Panc1 (cell line): ENCODE measurements around the gene CDH5. TPM values are rescaled to one million over a fixed set of nuclear protein-coding genes. Genes with fewer than 3 reads are reported as not detected.

Experiments used
- ATAC-seq: fragments of 200-7000 bp; cut with Tn5 transposase; 2 replicates; pipeline ENCODE4 v1.9.1; 2020; ENCODE audit warnings: mild to moderate bottlenecking, moderate library complexity
- BruUV-seq: library from RNA; stranded (reverse); fragments of 400-500 nt; replicated peaks from 2 replicates; lab custom pipeline; 2021; lab: Mats Ljungman, UMichigan
- CTCF ChIA-PET: fragments of 300-600 bp; sonication (Branson Sonifier 250); formaldehyde crosslinking; loops from one replicate; lab custom pipeline; 2022; ENCODE audit warnings: antibody characterized with exemption; lab: Charles Lee
- POLR2A ChIA-PET: fragments of 300-600 bp; sonication (Branson Sonifier 250); formaldehyde crosslinking; loops from one replicate; lab custom pipeline; 2022; ENCODE audit warnings: antibody characterized with exemption; lab: Charles Lee
- DNase-seq: peaks from one replicate; pipeline ENCODE4 v3.0.0-alpha.2; 2010; ENCODE audit warnings: low read depth, low spot score
- H3K27ac ChIP-seq: 2 replicates; pipeline ENCODE4 v1.5.1; 2011; ENCODE audit warnings: mild to moderate bottlenecking, low read length, inconsistent platforms
- H3K27me3 ChIP-seq: fragments of 200-500 bp; sonication (Bioruptor generic); 2 replicates; pipeline ENCODE4 v1.6.0; 2014; ENCODE audit warnings: low read length, inconsistent platforms; ENCODE audit not compliant: control insufficient read depth, insufficient read depth
- H3K36me3 ChIP-seq: fragments of 200-500 bp; sonication (Bioruptor generic); 2 replicates; pipeline ENCODE4 v1.5.1; 2014; ENCODE audit warnings: inconsistent platforms, mild to moderate bottlenecking, low read length, moderate library complexity; ENCODE audit not compliant: control insufficient read depth, insufficient read depth
- H3K4me1 ChIP-seq: 2 replicates; pipeline ENCODE4 v1.5.1; 2011; ENCODE audit warnings: inconsistent platforms, mild to moderate bottlenecking, low read length, moderate library complexity; ENCODE audit not compliant: control insufficient read depth, insufficient read depth
- H3K4me3 ChIP-seq, 2 experiments: 2 replicates each; pipeline ENCODE4 v1.5.1; 2011 to 2012; ENCODE audit warnings: low read depth in 2 of 2, low read length in 2 of 2, mild to moderate bottlenecking in 2 of 2, inconsistent platforms in 1 of 2, moderate library complexity in 1 of 2
- H3K9me3 ChIP-seq: fragments of 200-500 bp; sonication (Bioruptor generic); 2 replicates; pipeline ENCODE4 v1.5.1; 2014; ENCODE audit warnings: low read depth, mild to moderate bottlenecking, inconsistent platforms, low read length, moderate library complexity; ENCODE audit not compliant: control insufficient read depth, insufficient read depth
- CTCF ChIP-seq: fragments of 450-650 bp; IDR thresholded peaks from 2 replicates; pipeline ENCODE4 v1.5.1; 2017; ENCODE audit warnings: mild to moderate bottlenecking
- POLR2AphosphoS5 ChIP-seq: IDR thresholded peaks from 2 replicates; pipeline ENCODE4 v1.6.1; 2012; ENCODE audit warnings: mild to moderate bottlenecking, low read depth, low read length, moderate library complexity
- REST ChIP-seq, 2 experiments: IDR thresholded peaks; 2 replicates each; pipeline ENCODE4 v1.6.1; 2011 to 2012; ENCODE audit warnings: low read depth in 2 of 2, control low read depth in 1 of 2, low read length in 1 of 2, mild to moderate bottlenecking in 1 of 2, moderate library complexity in 1 of 2; ENCODE audit not compliant: insufficient read depth in 1 of 2
- SIN3A ChIP-seq: IDR thresholded peaks from 2 replicates; pipeline ENCODE4 v1.6.1; 2012; ENCODE audit warnings: low read depth, mild to moderate bottlenecking, low read length, moderate library complexity, borderline replicate concordance; ENCODE audit not compliant: insufficient read depth
- TCF7L2 ChIP-seq: IDR thresholded peaks from 2 replicates; pipeline ENCODE4 v1.6.1; 2011; ENCODE audit warnings: mild to moderate bottlenecking, low read depth, low read length, inconsistent platforms
- in situ Hi-C: cut with HindIII; loops from 2 replicates; pipeline ENCODE4 v1.10.0; 2016; ENCODE audit warnings: low sequenced_read_pairs, low pct_unique_long_range_greater_than_20kb
- intact Hi-C: fragments of 100-400 bp; cut with micrococcal nuclease; formaldehyde crosslinking; loops from one replicate; pipeline ENCODE4 v1.10.0; 2022; ENCODE audit not compliant: unreplicated experiment
- total RNA-seq: library from RNA; stranded (reverse); gene quantifications from one replicate; pipeline ENCODE4 v1.2.1, GENCODE V29; 2021; ENCODE audit not compliant: unreplicated experiment

Gene CDH5
- total RNA-seq, 1 experiment from 2014 or later = 0.18 TPM

GRCh38 chr16:66425651-66426050, 59.2 kb downstream of the CDH5 start:
- no peak for DNase-seq
- ChIA-PET CTCF (no interaction called here), POLR2A (no interaction called here)
- no TSS peak for BruUV-seq
- no peak for ATAC-seq
- Histone ChIP-seq H3K27me3 (peaks cover 9% of the 10 kb centered on the region), H3K4me3 (no peak overlapping the region), H3K36me3 (no peaks in the 10 kb centered on the region), H3K4me1 (no peaks in the 10 kb centered on the region; the same call in 1 of the 2 replicates), H3K9me3 (no peaks in the 10 kb centered on the region), H3K27ac (no peak overlapping the region)
- intact Hi-C loops = no loop called here
- TF ChIP-seq POLR2AphosphoS5 (no peak), REST (IDR thresholded peaks at IDR 0.05; ENCODE audit: insufficient read depth in 1 of 2, low read depth in 2 of 2, low read length in 1 of 2) (no peak), TCF7L2 (no peak), CTCF (no peak), SIN3A (no peak)
- in situ Hi-C loops = no loop called here

- H3K36me3 ChIP-seq = no peaks in the 10 kb centered on the region
- no peak overlapping the region; a peak in 1 of 4 replicates for H3K4me3 ChIP-seq
- H3K27me3 ChIP-seq = peaks cover 9% of the 10 kb centered on the region
- CTCF ChIA-PET = no interaction called here
- ATAC-seq = peak; percentile 20; the same call in 1 of the 2 replicates
- no peak for TF ChIP-seq SIN3A
- no peak for TF ChIP-seq REST (IDR thresholded peaks at IDR 0.05; ENCODE audit: insufficient read depth in 1 of 2, low read depth in 2 of 2, low read length in 1 of 2)
- no peak for TF ChIP-seq TCF7L2
- no peak for TF ChIP-seq CTCF
- no peak for TF ChIP-seq POLR2AphosphoS5
- H3K9me3 ChIP-seq = no peaks in the 10 kb centered on the region
- no peak for DNase-seq
- H3K27ac ChIP-seq = no peak overlapping the region
- intact Hi-C loops (no loop called here), in situ Hi-C loops (no loop called here)
- POLR2A ChIA-PET = no interaction called here
- no TSS peak for BruUV-seq
- no peaks in the 10 kb centered on the region; the same call in 1 of the 2 replicates for H3K4me1 ChIP-seq
Measured at GRCh38 chr16:66426112-66427035, 59.9 kb downstream of the CDH5 start.
